Chondrocyte (in vitro differentiated cells): ENCODE results near the gene PREB. TPM values are rescaled to one million over a fixed set of nuclear protein-coding genes. Genes with fewer than 3 reads are reported as not detected.
"Not testable (repeated sequence)": the region's sequence is repeated elsewhere in the genome, so short reads cannot be mapped to it uniquely, and the experiment has no call there.

ENCODE experiments used
- DNase-seq: peaks from one replicate; pipeline ENCODE4 v3.0.0; 2021; ENCODE audit warnings: mixed read lengths, low spot score
- H3K27ac Mint-ChIP-seq: one replicate; pipeline ENCODE4 v1.8.0; 2021; ENCODE audit warnings: mild to moderate bottlenecking, moderate library complexity, mixed read lengths; ENCODE audit not compliant: unreplicated experiment
- H3K27me3 Mint-ChIP-seq: 2 replicates; pipeline ENCODE4 v1.8.0; 2021; ENCODE audit warnings: low read depth, mixed read lengths
- H3K36me3 Mint-ChIP-seq: 2 replicates; pipeline ENCODE4 v1.8.0; 2021; ENCODE audit warnings: low read depth, mixed read lengths
- H3K4me1 Mint-ChIP-seq: 2 replicates; pipeline ENCODE4 v1.8.0; 2021; ENCODE audit warnings: low read depth, mild to moderate bottlenecking, mixed read lengths
- H3K4me3 Mint-ChIP-seq: one replicate; pipeline ENCODE4 v1.8.0; 2021; ENCODE audit warnings: mild to moderate bottlenecking, moderate library complexity, mixed read lengths; ENCODE audit not compliant: unreplicated experiment
- H3K9me3 Mint-ChIP-seq: 2 replicates; pipeline ENCODE4 v1.8.0; 2021; ENCODE audit warnings: low read depth, mixed read lengths
- CTCF ChIP-seq: fragments of 200-600 bp; sonication (generic); IDR thresholded peaks from 2 replicates; pipeline ENCODE4 v1.5.0; 2021; ENCODE audit warnings: antibody characterized with exemption, mild to moderate bottlenecking, moderate library complexity
- total RNA-seq: library from RNA; stranded (reverse); gene quantifications from 3 replicates; pipeline ENCODE4 v1.2.1, GENCODE V29; 2021

PREB gene
- total RNA-seq, 1 donor from 2014 or later = 49.4 TPM

GRCh38 chr2:27126252-27126710 lies 8.2 kb downstream of the PREB start:
- peaks cover 8% of the 10 kb centered on the region for H3K4me1 Mint-ChIP-seq
- H3K9me3 Mint-ChIP-seq = no peaks in the 10 kb centered on the region
- no peak for TF ChIP-seq CTCF
- peaks cover 6% of the 10 kb centered on the region for H3K36me3 Mint-ChIP-seq
- no peak overlapping the region for H3K4me3 Mint-ChIP-seq
- no peak for DNase-seq
- peaks cover 2% of the 10 kb centered on the region for H3K27me3 Mint-ChIP-seq
- H3K27ac Mint-ChIP-seq = no peak overlapping the region

- Mint-ChIP-seq H3K27me3 (peaks cover 4% of the 10 kb centered on the region), H3K36me3 (no peaks in the 10 kb centered on the region), H3K9me3 (no peaks in the 10 kb centered on the region), H3K4me3 (no peak overlapping the region), H3K27ac (no peak overlapping the region), H3K4me1 (peaks cover 8% of the 10 kb centered on the region)
- no peak for TF ChIP-seq CTCF
- no peak for DNase-seq
Observed at GRCh38 chr2:27125104-27125503, 9.3 kb downstream of the PREB start.

- no peaks in the 10 kb centered on the region for H3K9me3 Mint-ChIP-seq
- DNase-seq = no peak
- peaks cover 13% of the 10 kb centered on the region for H3K27me3 Mint-ChIP-seq
- H3K4me1 Mint-ChIP-seq = peaks cover 12% of the 10 kb centered on the region
- H3K4me3 Mint-ChIP-seq = peak within 1 kb of the TSS; percentile 80
- H3K27ac Mint-ChIP-seq = no peak within 1 kb of the TSS
- no peaks in the 10 kb centered on the region for H3K36me3 Mint-ChIP-seq
- TF ChIP-seq CTCF = peak; percentile 46
Observed at GRCh38 chr2:27123302-27124150, 10.9 kb downstream of the PREB start, which contains the start of gene ABHD1. Gene ABHD1 (plus strand): TSS chr2:27123815. CDS start chr2:27123949, 134 bp downstream.

GRCh38 chr2:27122791-27123190 lies 11.6 kb downstream of the PREB start:
- H3K4me3 Mint-ChIP-seq = peak overlapping the region; percentile 80
- no peaks in the 10 kb centered on the region for H3K36me3 Mint-ChIP-seq
- no peak for DNase-seq
- no peaks in the 10 kb centered on the region for H3K9me3 Mint-ChIP-seq
- peaks cover 16% of the 10 kb centered on the region for H3K27me3 Mint-ChIP-seq
- H3K27ac Mint-ChIP-seq = no peak overlapping the region
- TF ChIP-seq CTCF = no peak
- H3K4me1 Mint-ChIP-seq = peaks cover 18% of the 10 kb centered on the region

GRCh38 chr2:27121906-27122305 lies 12.5 kb downstream of the PREB start:
- no peak for TF ChIP-seq CTCF
- peaks cover 18% of the 10 kb centered on the region for H3K4me1 Mint-ChIP-seq
- H3K4me3 Mint-ChIP-seq = no peak overlapping the region
- DNase-seq = no peak
- peaks cover 16% of the 10 kb centered on the region for H3K27me3 Mint-ChIP-seq
- H3K9me3 Mint-ChIP-seq = no peaks in the 10 kb centered on the region
- H3K36me3 Mint-ChIP-seq = no peaks in the 10 kb centered on the region
- H3K27ac Mint-ChIP-seq = no peak overlapping the region

GRCh38 chr2:27119330-27119670 lies 15.1 kb downstream of the PREB start:
- not testable (repeated sequence) for H3K27ac Mint-ChIP-seq, DNase-seq, H3K36me3 Mint-ChIP-seq, H3K9me3 Mint-ChIP-seq
- peaks cover 16% of the 10 kb centered on the region for H3K27me3 Mint-ChIP-seq
- H3K4me1 Mint-ChIP-seq = peaks cover 18% of the 10 kb centered on the region
- peak overlapping the region; percentile 73 for H3K4me3 Mint-ChIP-seq
